Measurements from ENCODE around the gene MRPL24.
A peak's percentile ranks its signal among the peaks of the same experiment; 100 is the strongest.

The MRPL24 gene

GRCh38 chr1:156690675-156691036, 50.2 kb downstream of the MRPL24 start:
- no peak for DNase-seq

- DNase-seq: no peak
Observed at GRCh38 chr1:156689953-156690674, 50.8 kb downstream of the MRPL24 start.

- DNase-seq: peak; percentile 87
Observed at GRCh38 chr1:156689035-156689952, 51.6 kb downstream of the MRPL24 start.

Measured in NCI-H1694 treated with DMSO at 0.1 percent for 48 hours (cell line).